Neural progenitor cell (in vitro differentiated cells): ENCODE results near the gene ZNF860.
"Not testable (repeated sequence)": the region's sequence is repeated elsewhere in the genome, so short reads cannot be mapped to it uniquely, and the experiment has no call there.

ENCODE experiments used
- CTCF ChIP-seq: fragments of 200-600 bp; sonication (generic); IDR thresholded peaks from 2 replicates; pipeline ENCODE4 v1.5.1; 2017; ENCODE audit warnings: antibody characterized with exemption, mild to moderate bottlenecking
- EZH2 ChIP-seq: fragments of 200-600 bp; sonication (generic); IDR thresholded peaks from 2 replicates; pipeline ENCODE4 v1.6.1; 2017; ENCODE audit warnings: antibody characterized with exemption, mild to moderate bottlenecking, moderate library complexity
- EZH2phosphoT487 ChIP-seq: fragments of 200-600 bp; sonication (generic); IDR thresholded peaks from 2 replicates; pipeline ENCODE4 v1.6.1; 2017; ENCODE audit warnings: antibody characterized with exemption

- not testable (repeated sequence) for TF ChIP-seq CTCF, EZH2, EZH2phosphoT487
Measured at GRCh38 chr3:32015638-32016037, 34.1 kb downstream of the ZNF860 start.
